Measurements from ENCODE around the gene ETHE1. TPM values are rescaled to one million over a fixed set of nuclear protein-coding genes. Genes with fewer than 3 reads are reported as not detected.
"Not testable (repeated sequence)": the region's sequence is repeated elsewhere in the genome, so short reads cannot be mapped to it uniquely, and the experiment has no call there.

Gene ETHE1
- total RNA-seq, 1 donor from 2014 or later = 32.4 TPM

- peak overlapping the region; percentile 62 to 92 (median 85) for H3K9ac ChIP-seq (ENCODE audit: low read depth in 1 of 3, low read length in 3 of 3)
Measured at GRCh38 chr19:43524922-43525835, 1.8 kb downstream of the ETHE1 start.

GRCh38 chr19:43523696-43524095 is 3.3 kb downstream of the ETHE1 start:
- H3K9ac ChIP-seq (ENCODE audit: low read depth in 1 of 3, low read length in 3 of 3); H3K9me3 ChIP-seq (ENCODE audit: control insufficient read depth in 3 of 3, low read length in 3 of 3); H3K27ac ChIP-seq (ENCODE audit: low read depth, low read length); H3K27me3 ChIP-seq (ENCODE audit: control insufficient read depth in 3 of 3, insufficient read depth in 3 of 3, low read length in 3 of 3); H3K36me3 ChIP-seq (ENCODE audit: control insufficient read depth in 3 of 3, insufficient read depth in 3 of 3, low read length in 3 of 3); H3K4me3 ChIP-seq (ENCODE audit: low read length in 3 of 3): not testable (repeated sequence)
- H3K4me1 ChIP-seq (ENCODE audit: control insufficient read depth in 3 of 3, insufficient read depth in 3 of 3, low read length in 3 of 3) = peaks cover 21 to 25% (median 22%) of the 10 kb centered on the region in 3 donors

More at GRCh38 chr19:43524922-43525835, 1.8 kb downstream of the ETHE1 start:
- H3K36me3 ChIP-seq (ENCODE audit: control insufficient read depth in 3 of 3, insufficient read depth in 3 of 3, low read length in 3 of 3) = peaks cover 0 to 2% (median 0%) of the 10 kb centered on the region in 3 donors
- H3K27me3 ChIP-seq (ENCODE audit: control insufficient read depth in 3 of 3, insufficient read depth in 3 of 3, low read length in 3 of 3) = no peaks in the 10 kb centered on the region
- H3K4me1 ChIP-seq (ENCODE audit: control insufficient read depth in 3 of 3, insufficient read depth in 3 of 3, low read length in 3 of 3) = peaks cover 18 to 25% (median 22%) of the 10 kb centered on the region in 3 donors
- H3K27ac ChIP-seq (ENCODE audit: low read depth, low read length) = peak overlapping the region; percentile 9
- no peaks in the 10 kb centered on the region for H3K9me3 ChIP-seq (ENCODE audit: control insufficient read depth in 3 of 3, low read length in 3 of 3)
- peak overlapping the region; percentile 90 to 93 (median 91) for H3K4me3 ChIP-seq (ENCODE audit: low read length in 3 of 3)

- Histone ChIP-seq H3K27me3 (ENCODE audit: control insufficient read depth in 3 of 3, insufficient read depth in 3 of 3, low read length in 3 of 3) (no peaks in the 10 kb centered on the region), H3K9me3 (ENCODE audit: control insufficient read depth in 3 of 3, low read length in 3 of 3) (no peaks in the 10 kb centered on the region), H3K4me3 (ENCODE audit: low read length in 3 of 3) (no peak overlapping the region), H3K27ac (ENCODE audit: low read depth, low read length) (no peak overlapping the region), H3K4me1 (ENCODE audit: control insufficient read depth in 3 of 3, insufficient read depth in 3 of 3, low read length in 3 of 3) (peaks cover 21 to 24% (median 22%) of the 10 kb centered on the region in 3 donors), H3K36me3 (ENCODE audit: control insufficient read depth in 3 of 3, insufficient read depth in 3 of 3, low read length in 3 of 3) (peaks cover 0 to 2% (median 0%) of the 10 kb centered on the region in 3 donors), H3K9ac (ENCODE audit: low read depth in 1 of 3, low read length in 3 of 3) (no peak overlapping the region)
Measured at GRCh38 chr19:43522929-43523328, 4.1 kb downstream of the ETHE1 start.

GRCh38 chr19:43519436-43520088 is 7.4 kb downstream of the ETHE1 start:
- Histone ChIP-seq H3K36me3 (ENCODE audit: control insufficient read depth in 3 of 3, insufficient read depth in 3 of 3, low read length in 3 of 3) (peaks cover 0 to 2% (median 0%) of the 10 kb centered on the region in 3 donors), H3K4me3 (ENCODE audit: low read length in 3 of 3) (no peak overlapping the region), H3K9me3 (ENCODE audit: control insufficient read depth in 3 of 3, low read length in 3 of 3) (no peaks in the 10 kb centered on the region), H3K27me3 (ENCODE audit: control insufficient read depth in 3 of 3, insufficient read depth in 3 of 3, low read length in 3 of 3) (no peaks in the 10 kb centered on the region), H3K27ac (ENCODE audit: low read depth, low read length) (no peak overlapping the region), H3K9ac (ENCODE audit: low read depth in 1 of 3, low read length in 3 of 3) (no peak overlapping the region), H3K4me1 (ENCODE audit: control insufficient read depth in 3 of 3, insufficient read depth in 3 of 3, low read length in 3 of 3) (peaks cover 0 to 3% (median 2%) of the 10 kb centered on the region in 3 donors)

- Histone ChIP-seq H3K9me3 (ENCODE audit: control insufficient read depth in 3 of 3, low read length in 3 of 3) (no peaks in the 10 kb centered on the region), H3K36me3 (ENCODE audit: control insufficient read depth in 3 of 3, insufficient read depth in 3 of 3, low read length in 3 of 3) (peaks cover 0 to 2% (median 0%) of the 10 kb centered on the region in 3 donors), H3K4me1 (ENCODE audit: control insufficient read depth in 3 of 3, insufficient read depth in 3 of 3, low read length in 3 of 3) (peaks cover 0 to 3% (median 0%) of the 10 kb centered on the region in 3 donors)
Measured at GRCh38 chr19:43518051-43518450, 8.9 kb downstream of the ETHE1 start.

GRCh38 chr19:43512399-43512798 is 14.6 kb downstream of the ETHE1 start:
- H3K36me3 ChIP-seq (ENCODE audit: control insufficient read depth in 3 of 3, insufficient read depth in 3 of 3, low read length in 3 of 3) = peaks cover 10 to 17% (median 17%) of the 10 kb centered on the region in 3 donors
- not testable (repeated sequence) for H3K4me1 ChIP-seq (ENCODE audit: control insufficient read depth in 3 of 3, insufficient read depth in 3 of 3, low read length in 3 of 3); H3K9me3 ChIP-seq (ENCODE audit: control insufficient read depth in 3 of 3, low read length in 3 of 3); H3K9ac ChIP-seq (ENCODE audit: low read depth in 1 of 3, low read length in 3 of 3); H3K27me3 ChIP-seq (ENCODE audit: control insufficient read depth in 3 of 3, insufficient read depth in 3 of 3, low read length in 3 of 3); H3K4me3 ChIP-seq (ENCODE audit: low read length in 3 of 3); H3K27ac ChIP-seq (ENCODE audit: low read depth, low read length)

More at GRCh38 chr19:43518051-43518450, 8.9 kb downstream of the ETHE1 start:
- Histone ChIP-seq H3K4me3 (ENCODE audit: low read length in 3 of 3) (no peak overlapping the region), H3K27me3 (ENCODE audit: control insufficient read depth in 3 of 3, insufficient read depth in 3 of 3, low read length in 3 of 3) (no peaks in the 10 kb centered on the region), H3K9ac (ENCODE audit: low read depth in 1 of 3, low read length in 3 of 3) (no peak overlapping the region), H3K27ac (ENCODE audit: low read depth, low read length) (no peak overlapping the region)

- Histone ChIP-seq H3K4me1 (ENCODE audit: control insufficient read depth in 3 of 3, insufficient read depth in 3 of 3, low read length in 3 of 3) (no peaks in the 10 kb centered on the region), H3K9me3 (ENCODE audit: control insufficient read depth in 3 of 3, low read length in 3 of 3) (no peaks in the 10 kb centered on the region), H3K36me3 (ENCODE audit: control insufficient read depth in 3 of 3, insufficient read depth in 3 of 3, low read length in 3 of 3) (peaks cover 10 to 17% (median 17%) of the 10 kb centered on the region in 3 donors)
Measured at GRCh38 chr19:43511324-43511723, 15.7 kb downstream of the ETHE1 start.

GRCh38 chr19:43510713-43511112 is 16.3 kb downstream of the ETHE1 start:
- Histone ChIP-seq H3K9me3 (ENCODE audit: control insufficient read depth in 3 of 3, low read length in 3 of 3) (no peaks in the 10 kb centered on the region), H3K36me3 (ENCODE audit: control insufficient read depth in 3 of 3, insufficient read depth in 3 of 3, low read length in 3 of 3) (peaks cover 10 to 19% (median 17%) of the 10 kb centered on the region in 3 donors), H3K4me1 (ENCODE audit: control insufficient read depth in 3 of 3, insufficient read depth in 3 of 3, low read length in 3 of 3) (no peaks in the 10 kb centered on the region), H3K4me3 (ENCODE audit: low read length in 3 of 3) (no peak overlapping the region), H3K27ac (ENCODE audit: low read depth, low read length) (no peak overlapping the region), H3K27me3 (ENCODE audit: control insufficient read depth in 3 of 3, insufficient read depth in 3 of 3, low read length in 3 of 3) (no peaks in the 10 kb centered on the region), H3K9ac (ENCODE audit: low read depth in 1 of 3, low read length in 3 of 3) (no peak overlapping the region)

More at GRCh38 chr19:43511324-43511723, 15.7 kb downstream of the ETHE1 start:
- Histone ChIP-seq H3K9ac (ENCODE audit: low read depth in 1 of 3, low read length in 3 of 3) (no peak overlapping the region), H3K27ac (ENCODE audit: low read depth, low read length) (no peak overlapping the region), H3K4me3 (ENCODE audit: low read length in 3 of 3) (no peak overlapping the region), H3K27me3 (ENCODE audit: control insufficient read depth in 3 of 3, insufficient read depth in 3 of 3, low read length in 3 of 3) (no peaks in the 10 kb centered on the region)

GRCh38 chr19:43507880-43508279 is 19.1 kb downstream of the ETHE1 start:
- Histone ChIP-seq H3K9ac (ENCODE audit: low read depth in 1 of 3, low read length in 3 of 3) (no peak overlapping the region), H3K4me3 (ENCODE audit: low read length in 3 of 3) (no peak overlapping the region), H3K27me3 (ENCODE audit: control insufficient read depth in 3 of 3, insufficient read depth in 3 of 3, low read length in 3 of 3) (no peaks in the 10 kb centered on the region), H3K36me3 (ENCODE audit: control insufficient read depth in 3 of 3, insufficient read depth in 3 of 3, low read length in 3 of 3) (peaks cover 10 to 19% (median 17%) of the 10 kb centered on the region in 3 donors), H3K27ac (ENCODE audit: low read depth, low read length) (no peak overlapping the region), H3K4me1 (ENCODE audit: control insufficient read depth in 3 of 3, insufficient read depth in 3 of 3, low read length in 3 of 3) (peaks cover 9 to 19% (median 13%) of the 10 kb centered on the region in 3 donors), H3K9me3 (ENCODE audit: control insufficient read depth in 3 of 3, low read length in 3 of 3) (no peaks in the 10 kb centered on the region)

Data from skeletal muscle tissue (tissue), 4 donors.